Prostate gland (tissue), 2 donors: ENCODE measurements around the gene RPUSD1.

Experiments used
- POLR2AphosphoS5 ChIP-seq: sonication (generic); formaldehyde crosslinking; IDR thresholded peaks from one replicate; pipeline ENCODE4 v1.6.1; 2017; ENCODE audit warnings: antibody characterized with exemption
- TF ChIP-seq, protein P1 (sequence below), 4 experiments: fragments of 200-600 bp in 2 of 4; fragments of 450-650 bp in 2 of 4; sonication (generic) in 2 of 4; IDR thresholded peaks; 1 replicate in 3 of 4; 2 replicates in 1 of 4; pipeline ENCODE4 v1.5.1; 2016 to 2019; ENCODE audit warnings: antibody characterized with exemption in 4 of 4, mild to moderate bottlenecking in 2 of 4, moderate library complexity in 2 of 4

DNA sequence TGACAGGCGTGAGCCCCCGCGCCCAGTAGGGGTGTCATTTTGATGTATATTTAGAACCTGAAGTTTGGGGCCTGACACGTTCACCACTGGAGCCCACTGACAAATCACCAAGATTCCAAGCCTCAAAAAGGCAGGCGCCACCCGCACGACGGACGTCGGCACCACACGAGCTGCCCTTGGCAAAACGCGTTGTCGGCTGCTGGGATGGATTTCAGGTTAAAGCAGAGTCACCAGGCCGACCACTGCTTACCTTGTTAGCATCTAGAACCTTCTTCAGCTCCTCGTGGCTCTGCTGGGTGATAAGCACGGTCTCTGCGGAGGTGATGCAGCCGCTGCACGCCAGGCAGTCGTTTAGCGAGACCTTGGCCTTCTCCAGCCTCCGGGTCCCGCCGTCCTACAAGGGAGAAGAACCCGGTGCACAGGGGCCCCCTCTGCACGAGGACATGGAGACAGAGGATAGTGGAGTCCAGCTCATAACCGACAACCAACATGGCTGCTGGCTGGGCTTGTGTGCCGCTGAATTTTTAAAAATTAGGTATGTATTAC is 51.2 kb downstream of the RPUSD1 start:
- TF ChIP-seq, protein P1, sequence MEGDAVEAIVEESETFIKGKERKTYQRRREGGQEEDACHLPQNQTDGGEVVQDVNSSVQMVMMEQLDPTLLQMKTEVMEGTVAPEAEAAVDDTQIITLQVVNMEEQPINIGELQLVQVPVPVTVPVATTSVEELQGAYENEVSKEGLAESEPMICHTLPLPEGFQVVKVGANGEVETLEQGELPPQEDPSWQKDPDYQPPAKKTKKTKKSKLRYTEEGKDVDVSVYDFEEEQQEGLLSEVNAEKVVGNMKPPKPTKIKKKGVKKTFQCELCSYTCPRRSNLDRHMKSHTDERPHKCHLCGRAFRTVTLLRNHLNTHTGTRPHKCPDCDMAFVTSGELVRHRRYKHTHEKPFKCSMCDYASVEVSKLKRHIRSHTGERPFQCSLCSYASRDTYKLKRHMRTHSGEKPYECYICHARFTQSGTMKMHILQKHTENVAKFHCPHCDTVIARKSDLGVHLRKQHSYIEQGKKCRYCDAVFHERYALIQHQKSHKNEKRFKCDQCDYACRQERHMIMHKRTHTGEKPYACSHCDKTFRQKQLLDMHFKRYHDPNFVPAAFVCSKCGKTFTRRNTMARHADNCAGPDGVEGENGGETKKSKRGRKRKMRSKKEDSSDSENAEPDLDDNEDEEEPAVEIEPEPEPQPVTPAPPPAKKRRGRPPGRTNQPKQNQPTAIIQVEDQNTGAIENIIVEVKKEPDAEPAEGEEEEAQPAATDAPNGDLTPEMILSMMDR (IDR thresholded peaks at IDR 0.05) = no peak
- no peak for TF ChIP-seq POLR2AphosphoS5
